ENCODE results near the gene MAEL. TPM values are rescaled to one million over a fixed set of nuclear protein-coding genes. Genes with fewer than 3 reads are reported as not detected.
A peak's percentile ranks its signal among the peaks of the same experiment; 100 is the strongest.

Gene MAEL
- total and polyA plus RNA-seq, 7 experiments from 2014 or later = not detected

DNA sequence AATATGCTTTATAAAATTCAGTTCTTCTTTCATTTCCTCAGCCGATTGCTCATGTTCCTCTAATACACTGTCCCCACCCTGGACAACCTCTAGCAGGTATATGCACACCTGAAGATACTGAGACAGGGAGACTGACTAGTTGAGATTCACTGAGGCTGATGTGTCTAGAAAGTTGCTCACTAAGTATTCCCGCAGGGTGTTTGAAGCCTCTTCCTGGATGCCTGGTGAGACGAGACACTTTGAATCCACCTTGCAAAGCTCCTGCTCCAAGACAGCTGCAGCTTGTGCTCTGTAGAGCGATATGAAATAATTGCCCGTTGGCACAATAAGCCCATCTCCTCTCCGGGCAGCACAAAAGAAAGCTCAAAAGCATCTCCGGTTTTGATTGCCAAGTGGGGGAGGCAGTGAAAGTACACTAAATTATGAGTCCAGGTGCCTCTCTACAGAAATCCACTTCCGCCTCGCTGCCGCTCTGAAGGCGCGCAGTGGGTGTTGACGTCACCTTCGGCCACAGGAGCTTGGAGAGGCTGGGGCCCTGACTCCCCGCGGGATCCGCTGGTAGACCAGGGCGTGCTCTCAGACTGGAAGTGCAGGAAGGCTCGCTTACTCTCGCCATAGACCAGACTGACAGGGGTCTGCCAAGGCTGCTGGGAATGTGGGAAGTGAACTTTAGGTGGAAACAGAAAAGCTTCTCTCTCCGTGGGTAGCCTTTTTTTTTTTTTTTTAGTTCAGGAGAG lies 54.8 kb downstream of the MAEL start:
- H3K27ac ChIP-seq (ENCODE audit: low read depth, low read length) = no peak overlapping the region
- H3K27me3 ChIP-seq (ENCODE audit: control insufficient read depth in 2 of 2, insufficient read depth in 2 of 2, low read length in 2 of 2) = no peaks in the 10 kb centered on the region
- POLR2A ChIA-PET = interaction anchor here (0.6 to 1.1 kb wide), 3 partner anchors 14 to 172 kb away, joined by 3 to 5 read pairs (median 3); no protein-coding TSS in a partner anchor
- H3K36me3 Mint-ChIP-seq = peaks cover 0 to 1% (median 0%) of the 10 kb centered on the region in 5 donors
- H3K9me3 Mint-ChIP-seq = no peaks in the 10 kb centered on the region
- CTCF ChIA-PET = interaction anchor here (1.0 to 1.3 kb wide), 5 partner anchors 14 to 135 kb away, joined by 3 to 5 read pairs (median 4); no protein-coding TSS in a partner anchor
- H3K27me3 Mint-ChIP-seq = peaks cover 0 to 44% (median 0%) of the 10 kb centered on the region in 5 donors
- no peaks in the 10 kb centered on the region for H3K9me3 ChIP-seq (ENCODE audit: control insufficient read depth in 2 of 3, low read length in 3 of 3)
- ATAC-seq (peak; percentile 93), DNase-seq (peak; percentile 33 to 74 (median 68))
- no peaks in the 10 kb centered on the region for H3K36me3 ChIP-seq (ENCODE audit: control insufficient read depth in 2 of 3, insufficient read depth in 3 of 3, low read length in 3 of 3)
- H3K4me3 ChIP-seq (ENCODE audit: low read length) = peak overlapping the region; percentile 68
- intact Hi-C loops (cut with micrococcal nuclease) = loop anchor here in 1 of 2 donors (5.0 kb wide), 1 partner anchor 67 kb away; the partner anchor contains the start of gene ILDR2
- H3K4me3 Mint-ChIP-seq = peak overlapping the region; percentile 81 to 93 (median 90)
- peaks cover 14 to 22% (median 19%) of the 10 kb centered on the region in 7 donors for H3K4me1 Mint-ChIP-seq
- peak overlapping the region; percentile 53 to 89 (median 85) for H3K27ac Mint-ChIP-seq
- H3K4me1 ChIP-seq (ENCODE audit: control insufficient read depth in 2 of 2, insufficient read depth in 2 of 2, low read length in 2 of 2) = peaks cover 0 to 17% of the 10 kb centered on the region in 2 donors

- Mint-ChIP-seq H3K4me1 (peaks cover 0 to 2% (median 0%) of the 10 kb centered on the region in 7 donors), H3K36me3 (peaks cover 0 to 53% (median 18%) of the 10 kb centered on the region in 5 donors), H3K27ac (no peak overlapping the region), H3K27me3 (peaks cover 0 to 5% (median 0%) of the 10 kb centered on the region in 5 donors), H3K9me3 (no peaks in the 10 kb centered on the region), H3K4me3 (no peak overlapping the region)
- Histone ChIP-seq H3K27ac (ENCODE audit: low read depth, low read length) (no peak overlapping the region), H3K9me3 (ENCODE audit: control insufficient read depth in 2 of 3, low read length in 3 of 3) (no peaks in the 10 kb centered on the region), H3K27me3 (ENCODE audit: control insufficient read depth in 2 of 2, insufficient read depth in 2 of 2, low read length in 2 of 2) (no peaks in the 10 kb centered on the region), H3K36me3 (ENCODE audit: control insufficient read depth in 2 of 3, insufficient read depth in 3 of 3, low read length in 3 of 3) (peaks cover 0 to 36% (median 0%) of the 10 kb centered on the region in 3 experiments), H3K4me3 (ENCODE audit: low read length) (no peak overlapping the region), H3K4me1 (ENCODE audit: control insufficient read depth in 2 of 2, insufficient read depth in 2 of 2, low read length in 2 of 2) (no peaks in the 10 kb centered on the region)
- DNase-seq (no peak), ATAC-seq (no peak)
- POLR2A ChIA-PET = no interaction called here
- intact Hi-C loops (cut with micrococcal nuclease) = loop anchor here in 1 of 2 donors (10.0 kb wide), 1 partner anchor 1127 kb away; no protein-coding TSS in a partner anchor
- CTCF ChIA-PET = no interaction called here
Measured at GRCh38 chr1:167051907-167052306, 62.8 kb downstream of the MAEL start.

GRCh38 chr1:167052389-167052788 lies 63.3 kb downstream of the MAEL start:
- no peak overlapping the region for H3K4me3 ChIP-seq (ENCODE audit: low read length)
- POLR2A ChIA-PET = no interaction called here
- no peak overlapping the region for H3K27ac ChIP-seq (ENCODE audit: low read depth, low read length)
- Mint-ChIP-seq H3K27me3 (peaks cover 0 to 2% (median 0%) of the 10 kb centered on the region in 5 donors), H3K36me3 (peaks cover 0 to 53% (median 18%) of the 10 kb centered on the region in 5 donors), H3K4me1 (peaks cover 0 to 2% (median 0%) of the 10 kb centered on the region in 7 donors), H3K9me3 (no peaks in the 10 kb centered on the region), H3K4me3 (no peak overlapping the region), H3K27ac (no peak overlapping the region)
- ATAC-seq (no peak), DNase-seq (no peak)
- peaks cover 0 to 36% (median 0%) of the 10 kb centered on the region in 3 experiments for H3K36me3 ChIP-seq (ENCODE audit: control insufficient read depth in 2 of 3, insufficient read depth in 3 of 3, low read length in 3 of 3)
- CTCF ChIA-PET = no interaction called here
- intact Hi-C loops (cut with micrococcal nuclease) = loop anchor here in 1 of 2 donors (10.0 kb wide), 1 partner anchor 1128 kb away; no protein-coding TSS in a partner anchor
- H3K9me3 ChIP-seq (ENCODE audit: control insufficient read depth in 2 of 3, low read length in 3 of 3) = no peaks in the 10 kb centered on the region
- no peaks in the 10 kb centered on the region for H3K27me3 ChIP-seq (ENCODE audit: control insufficient read depth in 2 of 2, insufficient read depth in 2 of 2, low read length in 2 of 2)
- no peaks in the 10 kb centered on the region for H3K4me1 ChIP-seq (ENCODE audit: control insufficient read depth in 2 of 2, insufficient read depth in 2 of 2, low read length in 2 of 2)

DNA sequence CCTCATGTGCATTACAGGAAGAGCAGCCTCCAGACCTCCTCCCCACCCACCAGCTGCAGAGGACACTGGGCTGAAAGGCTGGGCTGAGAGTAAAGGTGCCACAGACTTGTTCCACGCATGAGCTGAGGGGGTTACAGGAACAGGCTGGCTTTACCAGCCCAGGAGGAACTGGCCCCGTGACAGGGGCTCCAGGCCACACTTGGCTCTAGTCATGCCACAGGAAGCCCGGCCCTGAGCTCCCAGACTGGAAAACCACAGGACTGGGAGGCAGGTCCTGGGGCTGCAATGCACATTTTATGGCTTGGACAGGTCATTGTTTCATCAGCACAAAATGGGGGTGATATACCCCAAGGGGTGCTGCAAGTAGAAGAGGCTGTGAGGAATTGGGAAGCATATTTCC lies 65.5 kb downstream of the MAEL start:
- intact Hi-C loops (cut with micrococcal nuclease) = loop anchor here in 1 of 2 donors (10.0 kb wide), 1 partner anchor 1130 kb away; no protein-coding TSS in a partner anchor
- no peaks in the 10 kb centered on the region for H3K9me3 Mint-ChIP-seq

GRCh38 chr1:167054946-167055630 lies 66.0 kb downstream of the MAEL start:
- Histone ChIP-seq H3K27ac (ENCODE audit: low read depth, low read length) (no peak overlapping the region), H3K27me3 (ENCODE audit: control insufficient read depth in 2 of 2, insufficient read depth in 2 of 2, low read length in 2 of 2) (no peaks in the 10 kb centered on the region), H3K4me1 (ENCODE audit: control insufficient read depth in 2 of 2, insufficient read depth in 2 of 2, low read length in 2 of 2) (peaks cover 0 to 4% of the 10 kb centered on the region in 2 donors), H3K36me3 (ENCODE audit: control insufficient read depth in 2 of 3, insufficient read depth in 3 of 3, low read length in 3 of 3) (peaks cover 0 to 36% (median 0%) of the 10 kb centered on the region in 3 experiments), H3K9me3 (ENCODE audit: control insufficient read depth in 2 of 3, low read length in 3 of 3) (no peaks in the 10 kb centered on the region), H3K4me3 (ENCODE audit: low read length) (no peak overlapping the region)
- Mint-ChIP-seq H3K36me3 (peaks cover 0 to 40% (median 9%) of the 10 kb centered on the region in 5 donors), H3K9me3 (no peaks in the 10 kb centered on the region), H3K4me3 (no peak overlapping the region), H3K27ac (no peak overlapping the region), H3K4me1 (peaks cover 0 to 8% (median 7%) of the 10 kb centered on the region in 7 donors), H3K27me3 (no peaks in the 10 kb centered on the region)
- ChIA-PET POLR2A (no interaction called here), CTCF (interaction anchor here (12.3 kb wide), 1 partner anchor 146 kb away, joined by 354 read pairs; no protein-coding TSS in a partner anchor)
- DNase-seq = no peak
- no peak for ATAC-seq
- intact Hi-C loops (cut with micrococcal nuclease) = loop anchor here (5.0 to 10.0 kb wide), 2 partner anchors 1128 to 1130 kb away; no protein-coding TSS in a partner anchor

More for the DNA sequence above, 65.5 kb downstream of the MAEL start:
- Histone ChIP-seq H3K27ac (ENCODE audit: low read depth, low read length) (no peak overlapping the region), H3K4me1 (ENCODE audit: control insufficient read depth in 2 of 2, insufficient read depth in 2 of 2, low read length in 2 of 2) (peaks cover 0 to 4% of the 10 kb centered on the region in 2 donors), H3K36me3 (ENCODE audit: control insufficient read depth in 2 of 3, insufficient read depth in 3 of 3, low read length in 3 of 3) (peaks cover 0 to 36% (median 0%) of the 10 kb centered on the region in 3 experiments), H3K27me3 (ENCODE audit: control insufficient read depth in 2 of 2, insufficient read depth in 2 of 2, low read length in 2 of 2) (no peaks in the 10 kb centered on the region), H3K4me3 (ENCODE audit: low read length) (no peak overlapping the region), H3K9me3 (ENCODE audit: control insufficient read depth in 2 of 3, low read length in 3 of 3) (no peaks in the 10 kb centered on the region)
- Mint-ChIP-seq H3K27me3 (no peaks in the 10 kb centered on the region), H3K27ac (no peak overlapping the region), H3K4me1 (peaks cover 0 to 8% (median 6%) of the 10 kb centered on the region in 7 donors), H3K36me3 (peaks cover 0 to 45% (median 13%) of the 10 kb centered on the region in 5 donors), H3K4me3 (no peak overlapping the region)
- ATAC-seq (no peak), DNase-seq (no peak)
- POLR2A ChIA-PET = no interaction called here
- CTCF ChIA-PET = interaction anchor here (12.3 kb wide), 1 partner anchor 145 kb away, joined by 354 read pairs; no protein-coding TSS in a partner anchor

- Mint-ChIP-seq H3K36me3 (peaks cover 0 to 40% (median 8%) of the 10 kb centered on the region in 5 donors), H3K9me3 (no peaks in the 10 kb centered on the region), H3K4me3 (no peak overlapping the region), H3K27me3 (no peaks in the 10 kb centered on the region), H3K4me1 (peaks cover 0 to 8% (median 7%) of the 10 kb centered on the region in 7 donors), H3K27ac (no peak overlapping the region)
- Histone ChIP-seq H3K27me3 (ENCODE audit: control insufficient read depth in 2 of 2, insufficient read depth in 2 of 2, low read length in 2 of 2) (no peaks in the 10 kb centered on the region), H3K9me3 (ENCODE audit: control insufficient read depth in 2 of 3, low read length in 3 of 3) (no peaks in the 10 kb centered on the region), H3K27ac (ENCODE audit: low read depth, low read length) (no peak overlapping the region), H3K4me1 (ENCODE audit: control insufficient read depth in 2 of 2, insufficient read depth in 2 of 2, low read length in 2 of 2) (peaks cover 0 to 4% of the 10 kb centered on the region in 2 donors), H3K4me3 (ENCODE audit: low read length) (no peak overlapping the region), H3K36me3 (ENCODE audit: control insufficient read depth in 2 of 3, insufficient read depth in 3 of 3, low read length in 3 of 3) (peaks cover 0 to 36% (median 0%) of the 10 kb centered on the region in 3 experiments)
- CTCF ChIA-PET = interaction anchor here (0.6 to 12.3 kb wide), 7 partner anchors 52 to 578 kb away, joined by 3 to 354 read pairs (median 3); no protein-coding TSS in a partner anchor
- POLR2A ChIA-PET = interaction anchor here (0.6 kb wide), 1 partner anchor 145 kb away, joined by 4 read pairs; no protein-coding TSS in a partner anchor
- ATAC-seq (peak; percentile 21), DNase-seq (no peak)
- intact Hi-C loops (cut with micrococcal nuclease) = loop anchor here (5.0 to 10.0 kb wide), 2 partner anchors 1129 to 1132 kb away; no protein-coding TSS in a partner anchor
Measured at GRCh38 chr1:167056529-167057231, 67.6 kb downstream of the MAEL start.
